HepG2 (cell line): ENCODE measurements around the gene CTCF. TPM values are rescaled to one million over a fixed set of nuclear protein-coding genes. Genes with fewer than 3 reads are reported as not detected.
A peak's percentile ranks its signal among the peaks of the same experiment; 100 is the strongest.

Experiments used
- ATAC-seq: fragments of 200-7000 bp; cut with Tn5 transposase; 3 replicates; pipeline ENCODE4 v1.9.1; 2020; ENCODE audit warnings: mild to moderate bottlenecking, moderate library complexity
- BruUV-seq: library from RNA; stranded (reverse); fragments of 400-500 nt; replicated peaks from 2 replicates; lab custom pipeline; 2021; lab: Mats Ljungman, UMichigan
- CTCF ChIA-PET: fragments of 300-600 bp; formaldehyde crosslinking; extraction: SDS; loops from one replicate; lab custom pipeline; 2021; ENCODE audit warnings: low total read pairs, inconsistent platforms, low intra/inter-chr PET ratio; lab: Yijun Ruan, JAX
- POLR2A ChIA-PET: fragments of 350-600 bp; sonication (Branson Sonifier 250); formaldehyde crosslinking; loops from one replicate; lab custom pipeline; 2020; ENCODE audit warnings: antibody characterized with exemption, inconsistent platforms; lab: Yijun Ruan, JAX
- DNase-seq: peaks from one replicate; pipeline ENCODE4 v3.0.0-alpha.2; 2015; ENCODE audit warnings: low spot score
- FAIRE-seq: peaks from 3 replicates; lab custom pipeline; 2011; peaks lifted over from hg19 to GRCh38; lab: Jason Lieb, UNC
- H2AFZ ChIP-seq: one replicate; pipeline ENCODE4 v1.6.1; 2011; ENCODE audit warnings: low read length, inconsistent platforms
- H3K27ac ChIP-seq: fragments of 300-600 bp; 3 replicates; pipeline ENCODE4 v1.8.0; 2011; ENCODE audit warnings: mixed run types, mild to moderate bottlenecking, mixed read lengths, low read length, inconsistent platforms; ENCODE audit not compliant: insufficient read depth; ENCODE audit errors: extremely low read length
- H3K27me3 ChIP-seq, 2 experiments: fragments of 200-600 bp in 1 of 2; 2 replicates in 1 of 2; 3 replicates in 1 of 2; pipeline versions ENCODE4 v1.6.0 to v1.8.0; 2011; ENCODE audit warnings: low read length in 2 of 2, mild to moderate bottlenecking in 2 of 2, moderate library complexity in 2 of 2, inconsistent platforms in 1 of 2; ENCODE audit not compliant: insufficient read depth in 2 of 2, control insufficient read depth in 1 of 2
- H3K36me3 ChIP-seq, 2 experiments: fragments of 200-600 bp in 1 of 2; replicated peaks in 1 of 2; 2 replicates in 1 of 2; 3 replicates in 1 of 2; pipeline versions ENCODE4 v1.5.1 to v1.8.0; 2011; ENCODE audit warnings: low read length in 2 of 2, inconsistent platforms in 1 of 2; ENCODE audit not compliant: insufficient read depth in 2 of 2, control insufficient read depth in 1 of 2
- H3K4me1 ChIP-seq: 2 replicates; pipeline ENCODE4 v1.5.1; 2012; ENCODE audit warnings: low read length, inconsistent platforms; ENCODE audit not compliant: insufficient read depth
- H3K4me2 ChIP-seq: 2 replicates; pipeline ENCODE4 v1.6.0; 2011; ENCODE audit warnings: low read depth, low read length, inconsistent platforms
- H3K4me3 ChIP-seq, 3 experiments: fragments of 200-600 bp in 1 of 3; sonication (generic), shearing (Covaris generic) in 1 of 3; replicated peaks in 1 of 3; 2 replicates each; pipeline ENCODE4 v1.5.1; 2011 to 2016; ENCODE audit warnings: low read length in 3 of 3, inconsistent platforms in 2 of 3, low read depth in 2 of 3, mild to moderate bottlenecking in 2 of 3, control low read depth in 1 of 3, mixed read lengths in 1 of 3; ENCODE audit not compliant: insufficient read depth in 1 of 3
- H3K79me2 ChIP-seq: one replicate; pipeline ENCODE4 v1.6.1; 2011; ENCODE audit warnings: low read length, inconsistent platforms; ENCODE audit not compliant: insufficient read depth
- H3K9ac ChIP-seq: 2 replicates; pipeline ENCODE4 v1.6.0; 2011; ENCODE audit warnings: mild to moderate bottlenecking, low read depth, low read length, inconsistent platforms; ENCODE audit not compliant: insufficient read depth
- H3K9me3 ChIP-seq: 2 replicates; pipeline ENCODE4 v1.5.1; 2012; ENCODE audit warnings: mild to moderate bottlenecking, low read length
- H4K20me1 ChIP-seq: 2 replicates; pipeline ENCODE4 v1.6.0; 2011; ENCODE audit warnings: inconsistent platforms, mild to moderate bottlenecking, low read length, moderate library complexity; ENCODE audit not compliant: insufficient read depth
- ATF7 ChIP-seq, 2 experiments: fragments of 450-650 bp in 1 of 2; sonication (generic) in 1 of 2; formaldehyde crosslinking in 1 of 2; IDR thresholded peaks; 2 replicates each; pipeline versions ENCODE4 v1.4.0 to v1.6.1; 2016 to 2020; ENCODE audit warnings: antibody characterized with exemption in 1 of 2, mild to moderate bottlenecking in 1 of 2, missing genetic modification reagents in 1 of 2
- CC2D1A ChIP-seq: sonication (generic); formaldehyde crosslinking; IDR thresholded peaks from 2 replicates; pipeline ENCODE4 v1.8.1; 2023; ENCODE audit warnings: mild to moderate bottlenecking, missing genetic modification reagents
- CHCHD3 ChIP-seq: sonication (generic); formaldehyde crosslinking; IDR thresholded peaks from 2 replicates; pipeline ENCODE4 v1.8.0; 2022; ENCODE audit warnings: mild to moderate bottlenecking, missing genetic modification reagents, moderate library complexity
- ELK4 ChIP-seq: sonication (generic); formaldehyde crosslinking; IDR thresholded peaks from 2 replicates; pipeline ENCODE4 v1.9.0; 2021; ENCODE audit warnings: missing genetic modification reagents, borderline replicate concordance
- GLI4 ChIP-seq: sonication (generic); formaldehyde crosslinking; IDR thresholded peaks from 2 replicates; pipeline ENCODE4 v1.5.1; 2020; ENCODE audit warnings: missing genetic modification reagents, mild to moderate bottlenecking, moderate library complexity, borderline replicate concordance
- JUN ChIP-seq: sonication (generic); formaldehyde crosslinking; IDR thresholded peaks from 2 replicates; pipeline ENCODE4 v1.4.0; 2020; ENCODE audit warnings: mild to moderate bottlenecking, missing genetic modification reagents
- KDM3A ChIP-seq: IDR thresholded peaks from 2 replicates; pipeline ENCODE4 v1.6.1; 2018; ENCODE audit warnings: low read depth, missing compliant biosample characterization
- MED8 ChIP-seq: sonication (generic); formaldehyde crosslinking; IDR thresholded peaks from 2 replicates; pipeline ENCODE4 v1.8.1; 2023; ENCODE audit warnings: mild to moderate bottlenecking, missing genetic modification reagents; ENCODE audit not compliant: insufficient replicate concordance
- NFE2 ChIP-seq: sonication (generic); formaldehyde crosslinking; IDR thresholded peaks from 2 replicates; pipeline ENCODE4 v1.4.0; 2020; ENCODE audit warnings: missing genetic modification reagents
- NFYB ChIP-seq: sonication (generic); formaldehyde crosslinking; IDR thresholded peaks from 2 replicates; pipeline ENCODE4 v1.4.0; 2020; ENCODE audit warnings: missing genetic modification reagents
- REXO4 ChIP-seq: sonication (generic); formaldehyde crosslinking; IDR thresholded peaks from 2 replicates; pipeline ENCODE4 v1.8.0; 2022; ENCODE audit warnings: missing genetic modification reagents, mild to moderate bottlenecking, borderline replicate concordance
- RFX3 ChIP-seq: IDR thresholded peaks from 2 replicates; pipeline ENCODE4 v1.6.1; 2016; ENCODE audit warnings: missing biosample characterization, missing genetic modification reagents
- TCF7L2 ChIP-seq: IDR thresholded peaks from 2 replicates; pipeline ENCODE4 v1.6.1; 2011; ENCODE audit warnings: mild to moderate bottlenecking, low read depth, low read length, moderate library complexity
- ZNF230 ChIP-seq: sonication (generic); formaldehyde crosslinking; IDR thresholded peaks from 2 replicates; pipeline ENCODE4 v1.4.0; 2020; ENCODE audit warnings: mild to moderate bottlenecking, missing genetic modification reagents
- ZNF24 ChIP-seq: fragments of 450-650 bp; IDR thresholded peaks from 2 replicates; pipeline ENCODE4 v1.6.1; 2017; ENCODE audit warnings: antibody characterized with exemption, mild to moderate bottlenecking
- ZNF275 ChIP-seq: sonication (generic); formaldehyde crosslinking; IDR thresholded peaks from 2 replicates; pipeline ENCODE4 v1.8.0; 2022; ENCODE audit warnings: missing genetic modification reagents, mild to moderate bottlenecking, inconsistent platforms, borderline replicate concordance
- ZNF746 ChIP-seq: sonication (generic); formaldehyde crosslinking; IDR thresholded peaks from 2 replicates; pipeline ENCODE4 v1.8.0; 2022; ENCODE audit warnings: mild to moderate bottlenecking, missing genetic modification reagents
- ZNF780A ChIP-seq: sonication (generic); formaldehyde crosslinking; IDR thresholded peaks from 2 replicates; pipeline ENCODE4 v1.8.0; 2022; ENCODE audit warnings: mild to moderate bottlenecking, missing genetic modification reagents, moderate library complexity
- ZZZ3 ChIP-seq: sonication (generic); formaldehyde crosslinking; IDR thresholded peaks from 2 replicates; pipeline ENCODE4 v1.4.0; 2020; ENCODE audit warnings: missing genetic modification reagents, mild to moderate bottlenecking, borderline replicate concordance
- WGBS: methylation state at CpG from one replicate; pipeline ENCODE4 v1.1.6; 2017; ENCODE audit warnings: low lambda C conversion rate; 5-methylcytosine and 5-hydroxymethylcytosine counted together
- in situ Hi-C: cut with HindIII; loops from 2 replicates; pipeline ENCODE4 v1.10.0; 2017; ENCODE audit warnings: low pct_unique_long_range_greater_than_20kb; ENCODE audit not compliant: extremely low pct_ligation_motif_present
- intact Hi-C: fragments of 100-400 bp; cut with micrococcal nuclease; formaldehyde crosslinking; loops from one replicate; pipeline ENCODE4 v1.10.0; 2022; ENCODE audit not compliant: unreplicated experiment
- polyA plus RNA-seq, 8 experiments: library from polyadenylated mRNA; depleted of rRNA in 3 of 8; stranded (reverse) in 7 of 8; unstranded in 1 of 8; fragments of >200 nt; fragmentation: Illumina TruSeq in 4 of 8; extraction: Trizol in 4 of 8; gene quantifications; 2 replicates each; pipeline versions ENCODE4 v1.2.1 to v1.2.3, GENCODE V29; 2011 to 2016; ENCODE audit warnings: low read depth in 4 of 8, missing spikeins in 1 of 8, mixed read lengths in 1 of 8; ENCODE audit not compliant: insufficient read depth in 1 of 8
- total RNA-seq, 5 experiments: library from RNA; depleted of rRNA; stranded (reverse); fragments of >200 nt; fragmentation: Illumina TruSeq; extraction: Trizol; gene quantifications; 2 replicates each; pipeline ENCODE4 v1.2.3, GENCODE V29; 2016; ENCODE audit warnings: low read depth in 1 of 5
- TF ChIP-seq, protein P1 (sequence below): sonication (generic); formaldehyde crosslinking; IDR thresholded peaks from 2 replicates; pipeline ENCODE4 v1.5.0; 2020; ENCODE audit warnings: mild to moderate bottlenecking, missing genetic modification reagents, moderate library complexity

Gene CTCF
- total and polyA plus RNA-seq, 2 of the 13 experiments (the other 11 are each of a cell fraction or from before 2014, with no cell fraction given) = 19.5 to 37.5 TPM

DNA sequence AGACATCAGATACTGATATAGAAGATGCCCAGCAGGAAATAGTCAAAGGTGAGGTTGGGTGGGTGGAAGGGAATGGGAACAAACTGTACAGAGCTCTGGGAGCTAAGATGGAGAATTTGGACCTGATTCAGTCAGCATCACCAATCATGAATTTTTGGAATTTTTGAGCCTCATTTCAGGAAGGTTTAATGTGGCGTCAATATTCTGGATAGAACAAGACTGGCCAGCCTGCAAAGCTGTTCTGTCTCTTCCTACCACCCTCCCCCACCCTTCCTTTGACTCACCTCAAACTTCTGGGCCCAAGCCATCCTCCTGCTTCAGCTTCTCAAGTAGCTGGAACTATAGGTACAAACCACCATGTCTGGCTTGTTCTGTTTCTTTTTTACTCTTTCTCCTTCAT, 32.6 kb downstream of the CTCF start:
- Histone ChIP-seq H3K9ac (no peak overlapping the region), H3K4me3 (no peak overlapping the region), H3K27ac (no peak overlapping the region), H3K9me3 (no peaks in the 10 kb centered on the region), H4K20me1 (peaks cover 5% of the 10 kb centered on the region; the same call in 1 of the 2 replicates), H3K27me3 (no peaks in the 10 kb centered on the region), H3K4me2 (no peak overlapping the region), H2AFZ (no peak overlapping the region), H3K4me1 (no peaks in the 10 kb centered on the region), H3K79me2 (peaks cover 54% of the 10 kb centered on the region), H3K36me3 (peaks cover 8 to 16% of the 10 kb centered on the region in 2 experiments)
- no peak for ATAC-seq
- FAIRE-seq = no peak
- DNase-seq = no peak
- CTCF ChIA-PET = no interaction called here
- intact Hi-C loops (no loop called here), in situ Hi-C loops (no loop called here)
- 96% methylated on average over 1 of the region's 1 CpG for WGBS
- POLR2A ChIA-PET = no interaction called here
- no peak for TF ChIP-seq ATF7 (IDR thresholded peaks at IDR 0.05)
- TF ChIP-seq ATF7 (CRISPR knock-in tag; IDR thresholded peaks at IDR 0.05) = no peak
- no peak for TF ChIP-seq NFE2 (CRISPR knock-in tag)
- no peak for TF ChIP-seq ZZZ3
- no peak for TF ChIP-seq NFYB (CRISPR knock-in tag)
- TF ChIP-seq, protein P1, sequence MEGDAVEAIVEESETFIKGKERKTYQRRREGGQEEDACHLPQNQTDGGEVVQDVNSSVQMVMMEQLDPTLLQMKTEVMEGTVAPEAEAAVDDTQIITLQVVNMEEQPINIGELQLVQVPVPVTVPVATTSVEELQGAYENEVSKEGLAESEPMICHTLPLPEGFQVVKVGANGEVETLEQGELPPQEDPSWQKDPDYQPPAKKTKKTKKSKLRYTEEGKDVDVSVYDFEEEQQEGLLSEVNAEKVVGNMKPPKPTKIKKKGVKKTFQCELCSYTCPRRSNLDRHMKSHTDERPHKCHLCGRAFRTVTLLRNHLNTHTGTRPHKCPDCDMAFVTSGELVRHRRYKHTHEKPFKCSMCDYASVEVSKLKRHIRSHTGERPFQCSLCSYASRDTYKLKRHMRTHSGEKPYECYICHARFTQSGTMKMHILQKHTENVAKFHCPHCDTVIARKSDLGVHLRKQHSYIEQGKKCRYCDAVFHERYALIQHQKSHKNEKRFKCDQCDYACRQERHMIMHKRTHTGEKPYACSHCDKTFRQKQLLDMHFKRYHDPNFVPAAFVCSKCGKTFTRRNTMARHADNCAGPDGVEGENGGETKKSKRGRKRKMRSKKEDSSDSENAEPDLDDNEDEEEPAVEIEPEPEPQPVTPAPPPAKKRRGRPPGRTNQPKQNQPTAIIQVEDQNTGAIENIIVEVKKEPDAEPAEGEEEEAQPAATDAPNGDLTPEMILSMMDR (CRISPR knock-in tag) = no peak
- TF ChIP-seq ZNF230 = no peak
- TF ChIP-seq CHCHD3 = no peak
- TF ChIP-seq ZNF24 = no peak
- TF ChIP-seq ELK4 (CRISPR knock-in tag) = no peak
- no peak for TF ChIP-seq KDM3A (CRISPR knock-in tag)
- TF ChIP-seq ZNF780A (CRISPR knock-in tag) = no peak
- no peak for TF ChIP-seq JUN
- TF ChIP-seq ZNF746 = no peak
- TF ChIP-seq ZNF275 = no peak
- no peak for TF ChIP-seq GLI4
- TF ChIP-seq MED8 (CRISPR knock-in tag) = no peak
- no peak for TF ChIP-seq RFX3 (CRISPR knock-in tag)
- no peak for TF ChIP-seq REXO4
- no peak for TF ChIP-seq TCF7L2
- TF ChIP-seq CC2D1A (CRISPR knock-in tag) = no peak
- BruUV-seq = TSS peak; percentile 8
